Tibial nerve (tissue), 4 donors: ENCODE results near the gene ADGRL3.

Experiments
- CTCF ChIP-seq, 5 experiments: fragments of 200-600 bp in 3 of 5; fragments of 450-650 bp in 2 of 5; sonication (generic) in 3 of 5; IDR thresholded peaks; one replicate each; pipeline ENCODE4 v1.5.1; 2016 to 2019; ENCODE audit warnings: antibody characterized with exemption in 5 of 5, mild to moderate bottlenecking in 3 of 5, moderate library complexity in 2 of 5
- EP300 ChIP-seq, 2 donors: sonication (generic); formaldehyde crosslinking; IDR thresholded peaks; one replicate each; pipeline ENCODE4 v1.6.1; 2017; ENCODE audit warnings: antibody characterized with exemption in 2 of 2, mild to moderate bottlenecking in 1 of 2
- POLR2A ChIP-seq, 2 donors: fragments of 450-650 bp; IDR thresholded peaks; one replicate each; pipeline ENCODE4 v1.6.1; 2017; ENCODE audit warnings: antibody characterized with exemption in 2 of 2, mild to moderate bottlenecking in 2 of 2, moderate library complexity in 2 of 2

GRCh38 chr4:61199873-61200186 lies 296 bp upstream of the ADGRL3 start:
- no peak for TF ChIP-seq CTCF (IDR thresholded peaks at IDR 0.05)
- TF ChIP-seq POLR2A (IDR thresholded peaks at IDR 0.05) = no peak
- TF ChIP-seq EP300 (IDR thresholded peaks at IDR 0.05) = no peak
